Activated T-cell treated with anti-CD3 and anti-CD28 coated beads, Interleukin-2, amount 50 U/mL, for 4 hours (primary cell): Measurements from ENCODE around the gene EXOSC3. TPM values are rescaled to one million over a fixed set of nuclear protein-coding genes. Genes with fewer than 3 reads are reported as not detected.

Source experiments
- ATAC-seq, 2 donors: fragments of 200-7000 bp; cut with Tn5 transposase; one replicate each; pipeline ENCODE4 v1.10.0; 2021
- DNase-seq: peaks from one replicate; pipeline ENCODE4 v3.0.0-alpha.2; 2020
- H3K27me3 Mint-ChIP-seq: one replicate; pipeline ENCODE4 v1.8.0; 2021; ENCODE audit warnings: low read depth, mixed read lengths
- H3K36me3 Mint-ChIP-seq: one replicate; pipeline ENCODE4 v1.8.0; 2022; ENCODE audit warnings: mixed read lengths; ENCODE audit not compliant: insufficient read depth
- H3K4me1 Mint-ChIP-seq: one replicate; pipeline ENCODE4 v1.8.0; 2021; ENCODE audit warnings: low read depth, mixed read lengths
- H3K4me3 Mint-ChIP-seq: one replicate; pipeline ENCODE4 v1.8.0; 2021; ENCODE audit warnings: mild to moderate bottlenecking, moderate library complexity, mixed read lengths
- H3K9me3 Mint-ChIP-seq: one replicate; pipeline ENCODE4 v1.8.0; 2021; ENCODE audit warnings: mixed read lengths
- total RNA-seq, 3 donors: library from RNA; stranded (reverse); gene quantifications; one replicate each; pipeline ENCODE4 v1.2.1, GENCODE V29; 2021

Gene EXOSC3
- total RNA-seq, 3 donors from 2014 or later, result 120 to 123 (median 122) TPM

GRCh38 chr9:37732086-37732741 is 52.6 kb downstream of the EXOSC3 start:
- Mint-ChIP-seq H3K27me3 (peaks cover 8% of the 10 kb centered on the region), H3K4me3 (no peak overlapping the region), H3K4me1 (no peaks in the 10 kb centered on the region), H3K36me3 (no peaks in the 10 kb centered on the region), H3K9me3 (no peaks in the 10 kb centered on the region)
- no peak for DNase-seq
- ATAC-seq, result no peak

DNA sequence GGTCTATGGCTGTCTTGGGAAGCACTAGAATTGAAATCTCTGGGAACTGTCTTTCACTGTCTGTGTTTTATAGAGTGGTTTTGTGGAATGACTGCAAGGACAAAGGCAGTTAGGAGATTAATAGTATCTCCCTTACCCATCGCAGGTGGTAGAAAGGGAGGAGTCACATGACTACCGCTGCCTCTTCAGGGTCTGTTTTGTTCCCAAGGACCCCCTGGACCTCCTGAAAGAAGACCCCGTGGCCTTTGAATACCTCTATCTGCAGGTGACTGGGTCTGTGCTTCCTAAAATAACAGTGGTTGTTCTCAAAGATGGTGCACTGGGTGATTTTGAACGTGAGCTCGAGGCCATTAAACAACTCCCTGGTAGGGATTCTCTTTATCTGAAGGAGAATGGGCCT is 54.0 kb downstream of the EXOSC3 start:
- H3K27me3 Mint-ChIP-seq, result peaks cover 8% of the 10 kb centered on the region
- no peak overlapping the region for H3K4me3 Mint-ChIP-seq
- DNase-seq (no peak), ATAC-seq (no peak)
- no peaks in the 10 kb centered on the region for H3K9me3 Mint-ChIP-seq
- no peaks in the 10 kb centered on the region for H3K36me3 Mint-ChIP-seq
- no peaks in the 10 kb centered on the region for H3K4me1 Mint-ChIP-seq

GRCh38 chr9:37730256-37730655 is 54.6 kb downstream of the EXOSC3 start:
- H3K36me3 Mint-ChIP-seq, result no peaks in the 10 kb centered on the region

More at GRCh38 chr9:37730256-37730655, 54.6 kb downstream of the EXOSC3 start:
- peaks cover 8% of the 10 kb centered on the region for H3K27me3 Mint-ChIP-seq
- H3K9me3 Mint-ChIP-seq, result no peaks in the 10 kb centered on the region
- no peaks in the 10 kb centered on the region for H3K4me1 Mint-ChIP-seq
- no peak for ATAC-seq
- no peak for DNase-seq
- H3K4me3 Mint-ChIP-seq, result no peak overlapping the region

Other genes with a start within 250 kb of the EXOSC3 start
- 1 to 10 TPM; 1.7 to 2.7 (median 2.5) TPM for gene FBXO10, start 208.7 kb downstream of the EXOSC3 start, total RNA-seq
- gene TOMM5, start 192.5 kb downstream of the EXOSC3 start, total RNA-seq, result 100 to 1,000 TPM; 212 to 235 (median 212) TPM
- gene FRMPD1, start 134.1 kb downstream of the EXOSC3 start, total RNA-seq, result under 1 TPM in 1 of 3 donors, not detected in 2; 0.03 TPM
- gene TRMT10B, start 31.3 kb downstream of the EXOSC3 start, total RNA-seq, result 1 to 10 TPM; 8.5 to 9.7 (median 8.7) TPM
- gene DCAF10, start 15.7 kb upstream of the EXOSC3 start, total RNA-seq, result 10 to 100 TPM; 14.1 to 15.8 (median 14.5) TPM
- gene SLC25A51, start 119.1 kb upstream of the EXOSC3 start, total RNA-seq, result 10 to 100 TPM; 36.7 to 38.1 (median 37.7) TPM